ENCODE measurements around the gene ITPRID1.

DNA sequence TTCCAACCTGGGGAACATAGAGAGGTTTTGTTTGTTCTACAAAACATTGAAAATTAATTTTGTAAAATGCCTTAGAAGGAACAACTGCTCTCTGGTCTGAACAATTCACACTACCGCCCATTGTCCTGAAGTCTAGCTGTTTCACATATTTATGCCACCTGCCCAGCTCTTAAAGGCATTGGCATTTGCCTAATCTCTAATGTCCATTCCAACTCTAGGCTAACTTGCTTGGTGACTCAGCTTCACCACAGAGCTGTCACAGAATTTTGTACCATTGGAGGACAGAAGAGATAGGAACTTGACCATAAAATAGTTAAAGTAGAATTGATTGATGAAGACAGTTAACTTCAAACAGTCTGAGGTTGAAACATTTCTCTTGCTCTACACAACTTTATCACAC lies 119.6 kb downstream of the ITPRID1 start:
- no peak for TF ChIP-seq RARB (CRISPR knock-in tag; IDR thresholded peaks at IDR 0.05)
- TF ChIP-seq OSR1 (CRISPR knock-in tag; IDR thresholded peaks at IDR 0.05): no peak
- TF ChIP-seq ISL1 (CRISPR knock-in tag; IDR thresholded peaks at IDR 0.05): no peak
- TF ChIP-seq ARNTL (CRISPR knock-in tag; IDR thresholded peaks at IDR 0.05; ENCODE audit: borderline replicate concordance, low read depth): no peak
- TF ChIP-seq, protein P1, sequence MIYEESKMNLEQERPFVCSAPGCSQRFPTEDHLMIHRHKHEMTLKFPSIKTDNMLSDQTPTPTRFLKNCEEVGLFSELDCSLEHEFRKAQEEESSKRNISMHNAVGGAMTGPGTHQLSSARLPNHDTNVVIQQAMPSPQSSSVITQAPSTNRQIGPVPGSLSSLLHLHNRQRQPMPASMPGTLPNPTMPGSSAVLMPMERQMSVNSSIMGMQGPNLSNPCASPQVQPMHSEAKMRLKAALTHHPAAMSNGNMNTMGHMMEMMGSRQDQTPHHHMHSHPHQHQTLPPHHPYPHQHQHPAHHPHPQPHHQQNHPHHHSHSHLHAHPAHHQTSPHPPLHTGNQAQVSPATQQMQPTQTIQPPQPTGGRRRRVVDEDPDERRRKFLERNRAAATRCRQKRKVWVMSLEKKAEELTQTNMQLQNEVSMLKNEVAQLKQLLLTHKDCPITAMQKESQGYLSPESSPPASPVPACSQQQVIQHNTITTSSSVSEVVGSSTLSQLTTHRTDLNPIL (CRISPR knock-in tag; IDR thresholded peaks at IDR 0.05; ENCODE audit: low read depth): no peak
- TF ChIP-seq ZFP30 (CRISPR knock-in tag; IDR thresholded peaks at IDR 0.05): no peak
- no peak for TF ChIP-seq ZFP3 (CRISPR knock-in tag; IDR thresholded peaks at IDR 0.05)
- TF ChIP-seq SNAI2 (CRISPR knock-in tag; IDR thresholded peaks at IDR 0.05): no peak
- TF ChIP-seq GLIS3 (CRISPR knock-in tag; IDR thresholded peaks at IDR 0.05): no peak
- TF ChIP-seq ESRRG (CRISPR knock-in tag; IDR thresholded peaks at IDR 0.05): no peak
- TF ChIP-seq TOX (CRISPR knock-in tag; IDR thresholded peaks at IDR 0.05; ENCODE audit: borderline replicate concordance): no peak
- no peak for TF ChIP-seq BACH2 (CRISPR knock-in tag; IDR thresholded peaks at IDR 0.05; ENCODE audit: borderline replicate concordance)
- no peak for TF ChIP-seq PATZ1 (CRISPR knock-in tag; IDR thresholded peaks at IDR 0.05; ENCODE audit: borderline replicate concordance)
- TF ChIP-seq PPARA (CRISPR knock-in tag; IDR thresholded peaks at IDR 0.05; ENCODE audit: borderline replicate concordance): no peak
